GM19239 (cell line): Measurements from ENCODE around the gene CR1L.
"Not testable (repeated sequence)": the region's sequence is repeated elsewhere in the genome, so short reads cannot be mapped to it uniquely, and the experiment has no call there.

Experiments
- DNase-seq: peaks from one replicate; pipeline ENCODE4 v3.0.0; 2011; ENCODE audit warnings: low spot score; ENCODE audit not compliant: insufficient read length
- FAIRE-seq: peaks from 2 replicates; lab custom pipeline; 2011; peaks lifted over from hg19 to GRCh38; lab: Jason Lieb, UNC

CR1L gene

GRCh38 chr1:207755846-207756693 lies 111.1 kb downstream of the CR1L start:
- FAIRE-seq, result peak; percentile 40
- no peak for DNase-seq

DNA sequence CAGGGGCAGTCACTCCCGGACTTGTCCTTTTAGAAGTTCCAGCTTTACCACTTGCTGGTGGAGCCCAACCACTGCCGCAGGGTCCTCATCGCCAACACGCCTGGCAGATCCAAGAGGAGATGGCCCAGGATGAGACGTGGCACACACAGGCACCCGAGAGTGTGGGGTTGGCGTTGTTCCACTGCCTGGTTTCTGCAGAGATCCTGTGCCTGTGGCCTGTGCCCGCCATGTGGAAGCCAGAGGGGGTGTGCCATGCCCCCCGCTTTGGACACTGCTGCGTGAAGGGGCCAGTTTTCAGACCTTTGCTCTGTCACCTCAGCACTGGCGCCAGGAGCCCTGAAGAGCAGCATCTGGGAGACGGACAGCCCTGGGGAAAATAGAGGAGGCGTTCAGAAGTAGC lies 117.7 kb downstream of the CR1L start:
- DNase-seq (no peak), FAIRE-seq (no peak)

- DNase-seq (no peak), FAIRE-seq (no peak)
Measured at GRCh38 chr1:207763091-207763490, 118.2 kb downstream of the CR1L start.

DNA sequence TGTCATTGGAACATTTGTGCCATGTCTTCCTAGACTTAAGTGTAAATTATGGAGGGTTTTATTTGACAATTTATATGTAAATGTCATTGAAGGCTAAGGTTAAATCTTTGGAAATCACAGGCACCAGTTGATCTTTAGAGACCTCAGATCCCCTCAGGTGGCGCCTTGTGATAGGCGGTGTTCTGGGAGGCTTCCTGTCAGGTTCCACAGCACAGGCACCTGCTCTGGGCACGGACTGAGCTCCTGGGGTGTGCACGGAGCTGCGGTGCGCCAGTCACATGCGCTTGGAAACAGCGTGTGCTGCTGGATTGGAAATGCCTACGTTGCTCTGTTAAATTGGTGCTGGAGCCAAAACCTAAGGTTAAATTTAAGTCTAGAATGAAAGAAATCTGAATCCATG lies 119.0 kb downstream of the CR1L start:
- no peak for DNase-seq
- no peak for FAIRE-seq

GRCh38 chr1:207766569-207766968 lies 121.6 kb downstream of the CR1L start:
- FAIRE-seq (peak; percentile 23), DNase-seq (no peak)

DNA sequence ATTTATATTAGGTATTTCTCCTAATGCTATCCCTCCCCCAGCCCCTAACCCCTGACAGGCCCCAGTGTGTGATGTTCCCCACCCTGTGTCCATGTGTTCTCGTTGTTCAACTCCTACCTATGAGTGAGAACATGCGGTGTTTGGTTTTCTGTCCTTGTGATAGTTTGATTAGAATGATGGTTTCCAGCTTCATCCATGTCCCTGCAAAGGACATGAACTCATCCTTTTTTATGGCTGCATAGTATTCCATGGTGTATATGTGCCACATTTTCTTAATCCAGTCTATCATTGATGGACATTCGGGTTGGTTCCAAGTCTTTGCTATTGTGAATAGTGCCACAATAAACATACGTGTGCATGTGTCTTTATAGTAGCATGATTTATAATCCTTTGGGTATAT lies 125.6 kb downstream of the CR1L start:
- FAIRE-seq, DNase-seq: not testable (repeated sequence)
